Coronary artery (tissue), 2 donors: ENCODE results near the gene SPG7.
"Not testable (repeated sequence)": the region's sequence is repeated elsewhere in the genome, so short reads cannot be mapped to it uniquely, and the experiment has no call there.

Experiments used
- DNase-seq: peaks from one replicate; pipeline ENCODE4 v3.0.0-alpha.2; 2017; ENCODE audit warnings: low spot score
- H3K27ac ChIP-seq, 2 donors: fragments of 200-600 bp; sonication (generic); one replicate each; pipeline ENCODE4 v1.5.1; 2016 to 2019
- H3K4me3 ChIP-seq: fragments of 200-600 bp; sonication (generic); 2 replicates; pipeline ENCODE4 v1.5.1; 2016; ENCODE audit warnings: mild to moderate bottlenecking, moderate library complexity
- TF ChIP-seq, protein P1 (sequence below): fragments of 200-600 bp; sonication (generic); IDR thresholded peaks from one replicate; pipeline ENCODE4 v1.5.1; 2019; ENCODE audit warnings: antibody characterized with exemption

Gene SPG7

DNA sequence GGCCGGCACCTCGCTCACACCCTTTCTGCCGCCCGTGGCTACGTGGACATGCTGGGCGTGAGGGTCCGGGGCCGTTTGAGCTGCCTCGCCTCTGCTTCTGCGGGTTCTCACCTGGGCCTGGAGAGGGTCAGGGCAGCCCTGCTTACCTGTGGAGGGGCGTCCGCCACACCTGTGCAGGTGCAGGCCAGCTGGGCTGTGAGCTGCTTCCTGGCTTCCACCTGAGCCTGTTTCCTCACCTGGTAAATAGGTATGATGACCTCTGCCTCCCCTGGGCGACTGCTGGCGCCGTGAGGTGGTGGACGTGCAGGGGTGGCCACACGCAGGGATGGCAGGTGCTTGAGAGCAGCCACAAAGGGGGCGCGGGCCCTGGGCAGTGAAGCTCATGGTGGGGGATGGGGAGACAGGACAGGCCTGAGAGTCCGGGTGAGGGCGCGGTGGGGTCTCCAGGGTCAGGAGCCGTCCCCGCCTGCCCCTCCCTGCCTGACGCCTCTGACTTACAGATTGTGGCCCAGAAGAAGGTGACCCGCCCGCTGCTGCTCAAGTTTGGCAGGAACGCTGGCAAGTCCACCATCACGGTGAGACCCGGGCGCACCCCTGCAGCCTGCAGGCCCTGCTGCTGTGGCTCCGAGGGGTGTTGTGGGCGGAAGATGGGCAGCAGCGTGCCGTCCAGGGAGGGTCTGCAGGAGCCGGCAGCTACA, 75.1 kb downstream of the SPG7 start:
- DNase-seq = no peak
- Histone ChIP-seq H3K27ac (no peak overlapping the region), H3K4me3 (no peak overlapping the region)
- TF ChIP-seq, protein P1, sequence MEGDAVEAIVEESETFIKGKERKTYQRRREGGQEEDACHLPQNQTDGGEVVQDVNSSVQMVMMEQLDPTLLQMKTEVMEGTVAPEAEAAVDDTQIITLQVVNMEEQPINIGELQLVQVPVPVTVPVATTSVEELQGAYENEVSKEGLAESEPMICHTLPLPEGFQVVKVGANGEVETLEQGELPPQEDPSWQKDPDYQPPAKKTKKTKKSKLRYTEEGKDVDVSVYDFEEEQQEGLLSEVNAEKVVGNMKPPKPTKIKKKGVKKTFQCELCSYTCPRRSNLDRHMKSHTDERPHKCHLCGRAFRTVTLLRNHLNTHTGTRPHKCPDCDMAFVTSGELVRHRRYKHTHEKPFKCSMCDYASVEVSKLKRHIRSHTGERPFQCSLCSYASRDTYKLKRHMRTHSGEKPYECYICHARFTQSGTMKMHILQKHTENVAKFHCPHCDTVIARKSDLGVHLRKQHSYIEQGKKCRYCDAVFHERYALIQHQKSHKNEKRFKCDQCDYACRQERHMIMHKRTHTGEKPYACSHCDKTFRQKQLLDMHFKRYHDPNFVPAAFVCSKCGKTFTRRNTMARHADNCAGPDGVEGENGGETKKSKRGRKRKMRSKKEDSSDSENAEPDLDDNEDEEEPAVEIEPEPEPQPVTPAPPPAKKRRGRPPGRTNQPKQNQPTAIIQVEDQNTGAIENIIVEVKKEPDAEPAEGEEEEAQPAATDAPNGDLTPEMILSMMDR = no peak

DNA sequence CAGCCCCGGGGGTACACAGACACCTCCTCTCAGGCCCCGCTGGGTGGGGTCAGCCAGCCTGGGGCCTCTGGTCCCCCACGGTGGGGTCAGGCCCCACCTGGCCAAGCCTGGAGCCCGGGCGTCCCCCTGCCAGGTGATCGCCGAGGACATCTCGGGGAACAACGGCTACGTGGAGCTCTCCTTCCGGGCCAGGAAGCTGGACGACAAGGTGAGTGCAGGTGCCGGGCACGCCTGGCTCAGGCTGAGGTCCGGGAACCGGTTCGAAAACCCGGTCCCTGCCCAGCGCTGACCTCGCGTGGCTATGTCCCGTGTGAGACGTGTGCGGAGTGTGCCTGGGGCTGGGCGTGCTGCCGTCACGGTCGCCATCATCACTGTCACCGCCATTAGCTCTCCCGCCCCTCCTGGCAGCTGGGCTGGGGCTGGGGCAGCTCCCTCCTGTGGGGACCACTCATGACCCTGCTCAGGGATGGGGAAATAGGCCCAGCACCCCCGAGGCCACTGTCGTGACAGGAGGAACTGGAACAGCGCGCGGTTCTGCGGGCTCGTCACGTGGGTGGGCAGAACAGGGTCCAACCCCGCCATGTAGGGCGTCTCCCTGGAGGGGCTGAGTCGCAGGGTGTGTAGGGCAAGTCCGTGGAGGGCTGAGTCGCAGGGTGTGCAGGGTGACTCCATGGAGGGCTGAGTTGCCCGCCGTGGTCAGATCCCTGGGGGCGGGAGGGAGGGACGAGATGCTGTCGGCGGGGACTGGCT, 75.9 kb downstream of the SPG7 start:
- no peak for DNase-seq
- TF ChIP-seq, protein P1 = no peak
- Histone ChIP-seq H3K27ac (no peak overlapping the region), H3K4me3 (no peak overlapping the region)

DNA sequence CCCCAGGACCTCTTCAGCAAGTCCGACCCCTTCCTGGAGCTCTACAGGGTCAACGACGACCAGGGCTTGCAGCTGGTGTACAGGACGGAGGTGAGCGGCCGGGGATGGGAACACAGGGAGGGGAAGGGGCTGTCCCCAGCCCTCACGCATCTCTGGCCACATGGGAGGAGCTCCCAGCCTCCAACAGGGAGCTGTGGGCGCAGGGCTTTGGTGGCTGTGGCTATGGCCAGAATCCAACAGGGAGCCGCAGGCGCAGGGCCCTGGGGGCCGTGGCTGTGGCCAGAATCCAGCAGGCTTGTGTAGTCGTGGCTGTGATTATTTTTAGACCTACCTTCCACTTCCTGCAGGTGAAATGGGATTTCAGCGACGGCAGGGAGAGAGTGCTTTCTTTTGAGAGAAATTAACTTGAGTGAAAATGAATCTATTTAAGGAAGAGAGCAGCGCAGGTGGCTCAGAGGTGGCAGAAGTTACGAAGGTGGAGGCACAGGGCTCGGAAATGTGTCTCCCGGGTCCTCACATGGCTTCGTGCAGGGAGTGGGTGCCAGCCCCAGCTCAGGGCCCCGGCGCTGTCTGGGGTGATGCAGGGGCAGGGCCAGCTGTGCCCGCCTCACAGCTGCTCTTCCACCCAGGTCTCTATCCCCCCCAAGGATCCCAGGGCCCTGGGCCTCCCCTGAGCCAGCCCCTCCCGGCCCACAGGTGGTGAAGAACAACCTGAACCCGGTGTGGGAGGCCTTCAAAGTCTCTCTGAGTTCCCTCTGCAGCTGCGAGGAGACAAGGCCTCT, 76.8 kb downstream of the SPG7 start:
- TF ChIP-seq, protein P1 = no peak
- Histone ChIP-seq H3K4me3 (no peak overlapping the region), H3K27ac (no peak overlapping the region)
- DNase-seq = no peak

DNA sequence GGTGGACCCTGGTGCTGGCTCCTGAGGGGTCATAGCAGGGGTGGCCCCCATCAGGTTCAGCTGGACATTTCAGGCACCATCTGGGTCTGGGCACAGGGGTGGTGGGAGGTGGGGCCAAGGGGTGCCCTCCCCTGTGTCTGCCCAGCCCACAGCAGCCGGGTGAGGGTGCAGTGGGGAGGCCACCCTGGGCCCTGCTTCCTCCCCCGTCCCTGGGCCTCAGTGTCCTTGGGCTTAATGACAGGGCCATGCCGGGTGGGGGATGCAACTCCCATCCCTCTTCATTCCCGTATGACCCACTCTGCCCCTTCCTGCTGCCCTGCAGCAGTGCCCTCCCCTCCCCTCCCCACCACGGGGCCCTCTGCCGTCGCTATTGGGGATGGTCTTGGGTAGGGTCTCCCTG, 78.0 kb downstream of the SPG7 start:
- TF ChIP-seq, protein P1 = no peak
- Histone ChIP-seq H3K27ac (no peak overlapping the region), H3K4me3 (no peak overlapping the region)
- DNase-seq = no peak

DNA sequence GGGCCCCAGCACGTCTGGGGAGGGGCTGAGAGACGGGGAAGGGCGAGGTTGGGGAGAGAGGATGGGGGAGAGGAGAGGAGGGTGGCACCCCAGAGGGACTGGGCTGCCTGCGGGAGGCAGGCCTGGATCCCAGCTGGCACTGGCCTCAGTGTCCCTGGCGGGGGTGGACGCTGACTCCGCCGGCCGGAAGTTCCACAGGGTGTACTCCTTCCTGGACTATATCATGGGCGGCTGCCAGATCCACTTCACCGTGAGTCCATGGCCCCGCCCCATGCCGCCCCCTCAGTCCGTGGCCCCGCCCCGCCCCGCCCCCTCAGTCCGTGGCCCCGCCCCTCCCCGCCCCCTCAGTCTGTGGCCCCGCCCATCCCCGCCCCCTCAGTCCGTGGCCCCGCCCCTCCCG, 78.7 kb downstream of the SPG7 start:
- no peak for DNase-seq
- no peak overlapping the region for H3K27ac ChIP-seq
- no peak overlapping the region for H3K4me3 ChIP-seq
- TF ChIP-seq, protein P1 = no peak

DNA sequence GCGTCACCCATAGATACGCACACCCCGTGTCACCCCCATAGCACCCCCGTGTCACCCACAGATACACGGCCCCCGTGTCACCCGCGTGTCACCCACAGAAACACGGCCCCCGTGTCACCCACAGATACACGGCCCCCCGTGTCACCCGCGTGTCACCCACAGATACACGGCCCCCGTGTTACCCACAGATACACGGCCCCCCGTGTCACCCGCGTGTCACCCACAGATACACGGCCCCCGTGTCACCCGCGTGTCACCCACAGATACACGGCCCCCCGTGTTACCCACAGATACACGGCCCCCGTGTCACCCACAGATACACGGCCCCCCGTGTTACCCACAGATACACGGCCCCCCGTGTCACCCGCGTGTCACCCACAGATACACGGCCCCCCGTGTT, 79.5 kb downstream of the SPG7 start:
- not testable (repeated sequence) for H3K27ac ChIP-seq, DNase-seq, H3K4me3 ChIP-seq

DNA sequence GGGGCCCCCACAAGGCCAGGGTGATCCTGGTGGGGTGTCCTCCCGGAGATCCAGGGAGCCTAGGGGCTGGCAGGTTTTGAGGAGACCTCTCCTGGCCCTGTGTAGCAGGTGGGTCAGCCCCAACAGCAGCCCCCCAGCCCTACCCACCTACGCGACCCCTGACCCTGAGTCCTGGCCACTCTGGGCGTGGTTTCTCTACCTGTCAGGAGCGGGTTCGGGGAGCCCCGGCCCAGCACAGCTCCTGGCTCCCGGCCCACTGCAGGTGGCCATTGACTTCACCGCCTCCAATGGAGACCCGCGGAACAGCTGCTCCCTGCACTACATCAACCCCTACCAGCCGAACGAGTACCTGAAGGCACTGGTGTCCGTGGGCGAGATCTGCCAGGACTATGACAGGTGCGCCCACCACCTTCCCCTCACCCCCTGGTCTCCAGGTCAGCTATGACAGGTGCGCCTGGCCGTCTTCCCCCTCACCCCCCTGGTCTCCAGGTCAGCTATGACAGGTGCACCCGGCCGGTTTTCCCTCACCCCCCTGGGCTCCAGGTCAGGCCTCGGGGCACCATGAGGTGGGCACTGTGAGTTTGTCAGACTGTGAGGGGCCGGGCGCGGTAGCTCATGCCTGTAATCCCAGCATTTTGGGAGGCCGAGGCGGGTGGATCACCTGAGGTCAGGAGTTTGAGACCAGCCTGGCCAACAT, 80.4 kb downstream of the SPG7 start:
- DNase-seq = no peak
- Histone ChIP-seq H3K4me3 (no peak overlapping the region), H3K27ac (no peak overlapping the region)
- TF ChIP-seq, protein P1 = no peak
